HepG2 (cell line): ENCODE measurements around the gene POLR2B. TPM values are rescaled to one million over a fixed set of nuclear protein-coding genes. Genes with fewer than 3 reads are reported as not detected.
"Not testable (repeated sequence)": the region's sequence is repeated elsewhere in the genome, so short reads cannot be mapped to it uniquely, and the experiment has no call there.

Source experiments
- ATAC-seq: fragments of 200-7000 bp; cut with Tn5 transposase; 3 replicates; pipeline ENCODE4 v1.9.1; 2020; ENCODE audit warnings: mild to moderate bottlenecking, moderate library complexity
- BruUV-seq: library from RNA; stranded (reverse); fragments of 400-500 nt; replicated peaks from 2 replicates; lab custom pipeline; 2021; lab: Mats Ljungman, UMichigan
- CTCF ChIA-PET: fragments of 300-600 bp; formaldehyde crosslinking; extraction: SDS; loops from one replicate; lab custom pipeline; 2021; ENCODE audit warnings: low total read pairs, inconsistent platforms, low intra/inter-chr PET ratio; lab: Yijun Ruan, JAX
- POLR2A ChIA-PET: fragments of 350-600 bp; sonication (Branson Sonifier 250); formaldehyde crosslinking; loops from one replicate; lab custom pipeline; 2020; ENCODE audit warnings: antibody characterized with exemption, inconsistent platforms; lab: Yijun Ruan, JAX
- DNase-seq: peaks from one replicate; pipeline ENCODE4 v3.0.0-alpha.2; 2015; ENCODE audit warnings: low spot score
- FAIRE-seq: peaks from 3 replicates; lab custom pipeline; 2011; peaks lifted over from hg19 to GRCh38; lab: Jason Lieb, UNC
- H2AFZ ChIP-seq: one replicate; pipeline ENCODE4 v1.6.1; 2011; ENCODE audit warnings: low read length, inconsistent platforms
- H3K27ac ChIP-seq: fragments of 300-600 bp; 3 replicates; pipeline ENCODE4 v1.8.0; 2011; ENCODE audit warnings: mixed run types, mild to moderate bottlenecking, mixed read lengths, low read length, inconsistent platforms; ENCODE audit not compliant: insufficient read depth; ENCODE audit errors: extremely low read length
- H3K27me3 ChIP-seq, 2 experiments: fragments of 200-600 bp in 1 of 2; 2 replicates in 1 of 2; 3 replicates in 1 of 2; pipeline versions ENCODE4 v1.6.0 to v1.8.0; 2011; ENCODE audit warnings: low read length in 2 of 2, mild to moderate bottlenecking in 2 of 2, moderate library complexity in 2 of 2, inconsistent platforms in 1 of 2; ENCODE audit not compliant: insufficient read depth in 2 of 2, control insufficient read depth in 1 of 2
- H3K36me3 ChIP-seq, 2 experiments: fragments of 200-600 bp in 1 of 2; replicated peaks in 1 of 2; 2 replicates in 1 of 2; 3 replicates in 1 of 2; pipeline versions ENCODE4 v1.5.1 to v1.8.0; 2011; ENCODE audit warnings: low read length in 2 of 2, inconsistent platforms in 1 of 2; ENCODE audit not compliant: insufficient read depth in 2 of 2, control insufficient read depth in 1 of 2
- H3K4me1 ChIP-seq: 2 replicates; pipeline ENCODE4 v1.5.1; 2012; ENCODE audit warnings: low read length, inconsistent platforms; ENCODE audit not compliant: insufficient read depth
- H3K4me2 ChIP-seq: 2 replicates; pipeline ENCODE4 v1.6.0; 2011; ENCODE audit warnings: low read depth, low read length, inconsistent platforms
- H3K4me3 ChIP-seq, 3 experiments: fragments of 200-600 bp in 1 of 3; sonication (generic), shearing (Covaris generic) in 1 of 3; replicated peaks in 1 of 3; 2 replicates each; pipeline ENCODE4 v1.5.1; 2011 to 2016; ENCODE audit warnings: low read length in 3 of 3, inconsistent platforms in 2 of 3, low read depth in 2 of 3, mild to moderate bottlenecking in 2 of 3, control low read depth in 1 of 3, mixed read lengths in 1 of 3; ENCODE audit not compliant: insufficient read depth in 1 of 3
- H3K79me2 ChIP-seq: one replicate; pipeline ENCODE4 v1.6.1; 2011; ENCODE audit warnings: low read length, inconsistent platforms; ENCODE audit not compliant: insufficient read depth
- H3K9ac ChIP-seq: 2 replicates; pipeline ENCODE4 v1.6.0; 2011; ENCODE audit warnings: mild to moderate bottlenecking, low read depth, low read length, inconsistent platforms; ENCODE audit not compliant: insufficient read depth
- H3K9me3 ChIP-seq: 2 replicates; pipeline ENCODE4 v1.5.1; 2012; ENCODE audit warnings: mild to moderate bottlenecking, low read length
- H4K20me1 ChIP-seq: 2 replicates; pipeline ENCODE4 v1.6.0; 2011; ENCODE audit warnings: inconsistent platforms, mild to moderate bottlenecking, low read length, moderate library complexity; ENCODE audit not compliant: insufficient read depth
- ADNP ChIP-seq: sonication (generic); formaldehyde crosslinking; IDR thresholded peaks from 2 replicates; pipeline ENCODE4 v1.4.0; 2020; ENCODE audit warnings: missing genetic modification reagents
- HNF1A ChIP-seq, 2 experiments: sonication (generic) in 1 of 2; formaldehyde crosslinking in 1 of 2; IDR thresholded peaks; 2 replicates each; pipeline versions ENCODE4 v1.4.0 to v1.6.1; 2016 to 2020; ENCODE audit warnings: borderline replicate concordance in 1 of 2, low read depth in 1 of 2, mild to moderate bottlenecking in 1 of 2, missing genetic modification reagents in 1 of 2
- NCOA5 ChIP-seq: sonication (generic); formaldehyde crosslinking; IDR thresholded peaks from 2 replicates; pipeline ENCODE4 v1.4.0; 2020; ENCODE audit warnings: missing genetic modification reagents
- RXRB ChIP-seq: IDR thresholded peaks from 2 replicates; pipeline ENCODE4 v1.6.1; 2016; ENCODE audit warnings: borderline replicate concordance, missing genetic modification reagents, missing compliant biosample characterization
- SCMH1 ChIP-seq: sonication (generic); formaldehyde crosslinking; IDR thresholded peaks from 2 replicates; pipeline ENCODE4 v1.9.0; 2021; ENCODE audit warnings: missing genetic modification reagents, mild to moderate bottlenecking, borderline replicate concordance
- ZBTB39 ChIP-seq: sonication (generic); formaldehyde crosslinking; IDR thresholded peaks from 2 replicates; pipeline ENCODE4 v1.5.0; 2020; ENCODE audit warnings: missing genetic modification reagents
- ZNF260 ChIP-seq: sonication (generic); formaldehyde crosslinking; IDR thresholded peaks from 2 replicates; pipeline ENCODE4 v1.4.0; 2020; ENCODE audit warnings: missing genetic modification reagents, low read depth, mild to moderate bottlenecking, borderline replicate concordance
- ZNF513 ChIP-seq: sonication (generic); formaldehyde crosslinking; conservative IDR thresholded peaks from 2 replicates; pipeline ENCODE4 v1.5.0; 2020; ENCODE audit warnings: missing genetic modification reagents
- ZNF570 ChIP-seq: sonication (generic); formaldehyde crosslinking; IDR thresholded peaks from 2 replicates; pipeline ENCODE4 v1.4.0; 2020; ENCODE audit warnings: mild to moderate bottlenecking, missing genetic modification reagents, borderline replicate concordance
- WGBS: methylation state at CpG from one replicate; pipeline ENCODE4 v1.1.6; 2017; ENCODE audit warnings: low lambda C conversion rate; 5-methylcytosine and 5-hydroxymethylcytosine counted together
- in situ Hi-C: cut with HindIII; loops from 2 replicates; pipeline ENCODE4 v1.10.0; 2017; ENCODE audit warnings: low pct_unique_long_range_greater_than_20kb; ENCODE audit not compliant: extremely low pct_ligation_motif_present
- intact Hi-C: fragments of 100-400 bp; cut with micrococcal nuclease; formaldehyde crosslinking; loops from one replicate; pipeline ENCODE4 v1.10.0; 2022; ENCODE audit not compliant: unreplicated experiment
- polyA plus RNA-seq, 8 experiments: library from polyadenylated mRNA; depleted of rRNA in 3 of 8; stranded (reverse) in 7 of 8; unstranded in 1 of 8; fragments of >200 nt; fragmentation: Illumina TruSeq in 4 of 8; extraction: Trizol in 4 of 8; gene quantifications; 2 replicates each; pipeline versions ENCODE4 v1.2.1 to v1.2.3, GENCODE V29; 2011 to 2016; ENCODE audit warnings: low read depth in 4 of 8, missing spikeins in 1 of 8, mixed read lengths in 1 of 8; ENCODE audit not compliant: insufficient read depth in 1 of 8
- total RNA-seq, 5 experiments: library from RNA; depleted of rRNA; stranded (reverse); fragments of >200 nt; fragmentation: Illumina TruSeq; extraction: Trizol; gene quantifications; 2 replicates each; pipeline ENCODE4 v1.2.3, GENCODE V29; 2016; ENCODE audit warnings: low read depth in 1 of 5

The POLR2B gene
- total and polyA plus RNA-seq, 2 of the 13 experiments (the other 11 are each of a cell fraction or from before 2014, with no cell fraction given) = 70.6 to 116 TPM

GRCh38 chr4:56939826-56940225 lies 38.9 kb upstream of the POLR2B start:
- H3K4me2 ChIP-seq, CTCF ChIA-PET, H3K9ac ChIP-seq, ATAC-seq, POLR2A ChIA-PET, H3K4me3 ChIP-seq, H3K27ac ChIP-seq, in situ Hi-C loops, H4K20me1 ChIP-seq, H2AFZ ChIP-seq, H3K79me2 ChIP-seq, H3K9me3 ChIP-seq, H3K36me3 ChIP-seq, H3K4me1 ChIP-seq, intact Hi-C loops, DNase-seq, H3K27me3 ChIP-seq, BruUV-seq, FAIRE-seq: not testable (repeated sequence)
- WGBS = 98% methylated on average over 14 of the region's 14 CpGs

GRCh38 chr4:56940403-56940802 lies 38.3 kb upstream of the POLR2B start:
- CTCF ChIA-PET = no interaction called here

More at GRCh38 chr4:56940403-56940802, 38.3 kb upstream of the POLR2B start:
- POLR2A ChIA-PET = no interaction called here
- intact Hi-C loops (no loop called here), in situ Hi-C loops (no loop called here)
- FAIRE-seq = no peak
- ATAC-seq = no peak
- Histone ChIP-seq H3K9me3 (no peaks in the 10 kb centered on the region), H3K27me3 (no peaks in the 10 kb centered on the region), H3K36me3 (peaks cover 4 to 5% of the 10 kb centered on the region in 2 experiments; a peak in 3 of 5 replicates), H3K4me1 (no peaks in the 10 kb centered on the region), H3K4me3 (no peak overlapping the region), H3K27ac (no peak overlapping the region), H4K20me1 (no peaks in the 10 kb centered on the region), H3K79me2 (no peaks in the 10 kb centered on the region), H3K4me2 (no peak overlapping the region), H2AFZ (no peak overlapping the region), H3K9ac (no peak overlapping the region)
- TF ChIP-seq RXRB (CRISPR knock-in tag) (no peak), SCMH1 (CRISPR knock-in tag) (no peak), ADNP (CRISPR knock-in tag) (no peak), ZNF260 (no peak), ZNF513 (CRISPR knock-in tag) (no peak), ZBTB39 (CRISPR knock-in tag) (no peak), NCOA5 (CRISPR knock-in tag) (no peak), HNF1A (IDR thresholded peaks at IDR 0.05; ENCODE audit: low read depth) (no peak), HNF1A (CRISPR knock-in tag; IDR thresholded peaks at IDR 0.05; ENCODE audit: borderline replicate concordance) (no peak), ZNF570 (CRISPR knock-in tag) (no peak)
- no peak for DNase-seq
- BruUV-seq = no TSS peak
- WGBS = 97% methylated on average over 12 of the region's 12 CpGs
